NCI-H774 (cell line): ENCODE results near the gene SYT13.

Experiments
- DNase-seq: peaks from one replicate; lab custom pipeline; 2025; lab: John Stamatoyannopoulos, UW

The SYT13 gene

GRCh38 chr11:45218705-45219104, 67.4 kb downstream of the SYT13 start:
- DNase-seq = no peak

GRCh38 chr11:45217991-45218390, 68.2 kb downstream of the SYT13 start:
- no peak for DNase-seq

- no peak for DNase-seq
Measured at GRCh38 chr11:45216901-45217300, 69.2 kb downstream of the SYT13 start.

- DNase-seq = no peak
Measured at GRCh38 chr11:45216031-45216430, 70.1 kb downstream of the SYT13 start.

GRCh38 chr11:45215098-45215865, 70.9 kb downstream of the SYT13 start:
- no peak for DNase-seq

GRCh38 chr11:45213717-45214116, 72.4 kb downstream of the SYT13 start:
- no peak for DNase-seq

- no peak for DNase-seq
Measured at GRCh38 chr11:45213316-45213665, 72.8 kb downstream of the SYT13 start.

- no peak for DNase-seq
Measured at GRCh38 chr11:45212566-45213315, 73.4 kb downstream of the SYT13 start.

GRCh38 chr11:45211732-45212131, 74.4 kb downstream of the SYT13 start:
- DNase-seq = no peak

GRCh38 chr11:45210846-45211245, 75.3 kb downstream of the SYT13 start:
- no peak for DNase-seq

GRCh38 chr11:45209891-45210699, 76.0 kb downstream of the SYT13 start:
- DNase-seq = no peak

- DNase-seq = no peak
Measured at GRCh38 chr11:45209000-45209879, 76.9 kb downstream of the SYT13 start.

- DNase-seq = peak; percentile 75
Measured at GRCh38 chr11:45208135-45208534, 78.0 kb downstream of the SYT13 start.

- no peak for DNase-seq
Measured at GRCh38 chr11:45205978-45206377, 80.2 kb downstream of the SYT13 start.

- no peak for DNase-seq
Measured at GRCh38 chr11:45204761-45205160, 81.4 kb downstream of the SYT13 start.

- no peak for DNase-seq
Measured at GRCh38 chr11:45193695-45194094, 92.4 kb downstream of the SYT13 start.
